ENCODE data around the gene CABP1.
"Not testable (repeated sequence)": the region's sequence is repeated elsewhere in the genome, so short reads cannot be mapped to it uniquely, and the experiment has no call there.

Gene CABP1

DNA sequence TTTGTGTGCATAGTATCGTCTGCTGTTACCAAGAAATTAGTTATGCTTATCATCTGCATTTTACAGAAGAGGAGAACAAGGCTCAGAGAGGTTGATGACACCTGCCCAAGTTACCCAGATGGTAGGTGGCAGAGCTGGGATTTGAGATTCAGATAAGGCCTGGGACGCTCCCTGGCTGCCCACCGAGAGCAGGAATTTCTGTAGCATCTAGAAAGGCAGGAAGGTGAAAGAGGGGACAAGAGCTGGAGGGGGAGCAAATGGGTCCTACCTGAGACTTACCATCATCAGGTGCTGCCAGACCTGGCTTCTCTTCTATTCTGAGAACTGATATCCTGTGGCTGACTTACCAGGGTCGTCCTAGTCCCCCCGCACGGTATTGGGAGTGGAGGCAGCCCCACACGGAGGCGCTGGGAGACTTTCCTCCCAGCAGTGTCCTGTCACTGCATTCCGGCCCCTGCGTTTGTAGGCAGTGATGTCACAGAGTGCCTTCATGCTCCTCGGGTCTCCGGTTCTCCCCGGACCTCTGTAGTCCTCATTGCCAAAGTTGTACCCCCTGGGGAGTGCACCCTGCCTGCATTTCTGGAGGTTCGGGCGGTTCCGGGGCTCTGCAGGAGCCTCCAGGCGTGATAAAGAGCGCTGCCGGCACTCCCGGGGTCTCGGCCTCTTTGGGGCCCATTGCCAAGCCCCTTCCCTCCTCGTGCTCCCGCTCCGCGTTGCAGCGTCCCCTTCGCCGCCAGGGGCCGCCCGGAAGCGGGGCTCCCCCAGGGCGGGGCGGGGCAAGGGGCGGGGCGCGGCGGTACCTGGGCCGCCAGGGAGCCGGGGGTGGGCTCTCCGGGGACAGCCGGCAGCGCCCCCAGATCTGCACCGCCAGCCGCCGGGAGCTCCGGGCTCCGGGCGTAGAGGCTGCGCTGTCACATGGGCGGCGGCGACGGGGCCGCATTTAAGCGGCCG, at the start of gene CABP1:
Gene CABP1, plus strand, starts transcription at position 856 of the 951 bp plus-strand sequence. Its CDS starts 60 bp downstream, at position 916.
- peak; percentile 84 for DNase-seq

DNA sequence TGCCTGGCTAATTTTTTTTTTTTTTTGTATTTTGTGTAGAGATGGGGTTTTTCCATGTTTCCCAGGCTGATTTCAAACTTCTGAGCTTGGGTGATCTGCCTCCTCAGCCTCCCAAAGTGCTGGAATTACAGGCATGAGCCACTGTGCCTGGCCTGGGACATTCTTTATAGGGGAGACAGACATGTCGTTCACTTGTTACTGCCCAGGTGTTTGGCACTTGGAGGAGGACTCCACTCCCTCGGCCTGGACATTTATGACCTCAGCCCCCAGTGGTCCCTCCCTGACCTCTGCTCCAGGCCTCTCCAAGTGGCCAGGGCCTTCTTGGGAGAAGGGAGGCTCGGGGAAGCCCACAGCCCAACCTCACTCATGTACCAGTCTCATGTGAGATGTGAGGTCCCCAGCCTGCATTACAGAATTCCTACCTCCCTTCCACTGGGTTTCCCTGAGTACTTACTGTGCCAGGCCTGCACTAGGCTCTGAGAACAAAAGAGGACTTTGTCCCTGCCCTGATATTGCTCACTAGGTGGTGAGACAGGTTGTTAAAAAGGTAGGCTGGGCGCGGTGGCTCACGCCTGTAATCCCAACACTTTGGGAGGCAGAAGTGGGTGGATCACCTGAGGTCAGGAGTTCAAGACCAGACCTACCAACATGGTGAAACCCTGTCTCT, 49.6 kb upstream of the CABP1 start:
- no peak for DNase-seq

GRCh38 chr12:120592121-120593049, 48.0 kb upstream of the CABP1 start:
- no peak for DNase-seq

GRCh38 chr12:120596901-120597300, 43.5 kb upstream of the CABP1 start:
- no peak for DNase-seq

- DNase-seq: no peak
Observed at GRCh38 chr12:120597861-120598260, 42.6 kb upstream of the CABP1 start.

GRCh38 chr12:120598674-120599463, 41.6 kb upstream of the CABP1 start:
- DNase-seq: no peak

GRCh38 chr12:120599672-120600552, 40.5 kb upstream of the CABP1 start:
- DNase-seq: no peak

DNA sequence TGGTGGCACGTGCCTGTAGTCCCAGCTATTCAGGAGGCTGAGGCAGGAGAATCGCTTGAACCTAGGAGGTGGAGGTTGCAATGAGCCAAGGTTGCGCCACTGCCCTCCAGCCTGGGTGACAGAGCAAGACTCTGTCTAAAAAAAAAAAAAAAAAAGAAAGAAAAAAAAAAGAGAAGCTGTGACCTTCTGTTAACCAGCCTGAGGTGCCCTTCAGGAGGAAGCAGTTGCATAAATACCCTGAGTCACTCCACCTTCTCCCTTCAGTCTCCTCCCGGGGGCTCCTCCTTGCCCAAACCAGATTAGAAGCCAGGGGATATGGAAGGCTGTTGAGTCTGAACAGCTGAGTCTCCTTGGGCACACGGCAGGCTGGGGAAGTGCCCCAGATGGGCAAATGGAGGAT, 38.0 kb upstream of the CABP1 start:
- not testable (repeated sequence) for DNase-seq

DNA sequence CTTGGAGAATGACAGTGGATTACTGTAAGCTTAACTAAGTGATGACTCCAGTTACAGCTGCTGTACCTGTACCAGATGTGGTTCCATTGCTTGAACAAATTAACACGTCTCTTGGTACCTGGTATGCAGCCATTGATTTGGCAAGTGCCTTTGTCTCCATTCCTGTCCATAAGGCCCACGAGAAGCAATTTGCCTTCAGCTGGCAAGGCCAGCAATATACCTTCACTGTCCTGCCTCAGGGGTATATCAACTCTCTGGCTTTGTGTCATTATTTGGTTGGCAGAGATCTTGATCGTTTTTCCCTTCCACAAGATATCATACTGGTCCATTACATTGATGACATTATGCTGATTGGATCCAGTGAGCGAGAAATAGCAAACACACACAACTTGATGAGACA, 29.9 kb upstream of the CABP1 start:
- DNase-seq: no peak

GRCh38 chr12:120611534-120611933, 28.9 kb upstream of the CABP1 start:
- DNase-seq: not testable (repeated sequence)

DNA sequence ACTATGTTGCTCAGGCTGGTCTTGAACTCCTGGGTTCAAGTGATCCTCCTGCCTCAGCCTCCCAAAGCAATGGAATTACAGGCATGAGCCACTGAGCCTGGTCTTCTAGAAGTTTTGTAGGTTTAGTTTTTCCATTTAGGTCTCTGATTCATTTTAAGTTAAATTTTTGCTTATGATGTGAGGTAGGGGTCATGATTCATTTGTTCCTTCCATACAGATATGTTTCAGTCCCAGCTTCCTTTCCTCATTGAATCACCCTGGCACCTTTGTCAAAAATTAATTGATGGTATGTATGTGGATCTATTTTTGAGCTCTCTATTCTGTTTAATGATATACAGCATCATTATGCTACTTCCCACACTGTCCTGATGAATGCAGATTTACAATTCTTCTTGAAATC, 25.6 kb upstream of the CABP1 start:
- no peak for DNase-seq

DNA sequence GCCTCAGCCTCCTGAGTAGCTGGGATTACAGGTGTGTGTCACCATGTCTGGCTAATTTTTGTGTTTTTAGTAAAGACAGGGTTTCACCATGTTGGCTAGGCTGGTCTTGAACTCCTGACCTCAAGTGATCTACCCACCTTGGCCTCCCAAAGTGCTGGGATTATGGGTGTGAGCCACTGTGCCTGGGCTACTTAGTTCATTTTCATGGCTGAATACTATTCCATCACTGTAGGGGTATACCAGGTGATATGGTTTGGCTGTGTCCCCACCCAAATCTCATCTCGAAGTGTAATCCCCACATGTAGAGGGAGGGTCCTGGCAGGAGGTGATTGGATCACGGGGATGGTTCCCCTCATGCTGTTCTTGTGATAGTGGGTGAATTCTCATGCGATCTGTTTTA, 23.2 kb upstream of the CABP1 start:
- not testable (repeated sequence) for DNase-seq

- not testable (repeated sequence) for DNase-seq
Observed at GRCh38 chr12:120617767-120618166, 22.7 kb upstream of the CABP1 start.

DNA sequence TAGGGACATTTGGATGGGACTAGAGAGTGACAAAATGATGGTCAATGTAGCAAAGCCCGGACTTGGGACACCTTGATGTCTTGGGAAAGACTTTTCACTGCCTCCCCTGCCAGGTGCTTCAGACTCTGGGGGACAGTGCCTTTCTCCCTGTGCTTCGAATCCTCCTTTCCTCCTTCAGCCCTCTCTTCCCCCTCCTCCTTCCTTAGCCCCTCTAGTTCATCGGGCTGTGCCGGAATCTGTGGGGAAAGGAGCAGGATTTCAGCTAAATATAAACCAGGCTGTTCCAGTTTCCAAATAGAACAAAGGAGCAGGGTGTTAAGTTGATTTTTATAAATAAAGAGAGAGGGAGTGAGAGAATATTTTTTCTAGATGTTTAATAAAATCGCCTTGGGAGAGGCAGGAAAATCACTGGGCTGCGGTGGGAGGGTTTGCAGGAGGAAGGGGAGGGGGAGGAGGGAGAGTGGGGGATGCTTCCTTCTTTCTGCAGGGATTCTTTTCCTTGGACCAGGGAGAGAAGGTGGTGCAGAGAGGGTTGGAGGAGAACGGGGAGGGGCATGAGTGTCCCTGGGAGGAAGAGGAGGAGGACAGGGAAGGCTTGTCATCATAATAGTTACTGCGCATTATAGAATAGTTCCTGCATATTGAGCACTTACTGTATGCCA, 21.3 kb upstream of the CABP1 start:
- no peak for DNase-seq

- no peak for DNase-seq
Observed at GRCh38 chr12:120620624-120621023, 19.8 kb upstream of the CABP1 start.

DNA sequence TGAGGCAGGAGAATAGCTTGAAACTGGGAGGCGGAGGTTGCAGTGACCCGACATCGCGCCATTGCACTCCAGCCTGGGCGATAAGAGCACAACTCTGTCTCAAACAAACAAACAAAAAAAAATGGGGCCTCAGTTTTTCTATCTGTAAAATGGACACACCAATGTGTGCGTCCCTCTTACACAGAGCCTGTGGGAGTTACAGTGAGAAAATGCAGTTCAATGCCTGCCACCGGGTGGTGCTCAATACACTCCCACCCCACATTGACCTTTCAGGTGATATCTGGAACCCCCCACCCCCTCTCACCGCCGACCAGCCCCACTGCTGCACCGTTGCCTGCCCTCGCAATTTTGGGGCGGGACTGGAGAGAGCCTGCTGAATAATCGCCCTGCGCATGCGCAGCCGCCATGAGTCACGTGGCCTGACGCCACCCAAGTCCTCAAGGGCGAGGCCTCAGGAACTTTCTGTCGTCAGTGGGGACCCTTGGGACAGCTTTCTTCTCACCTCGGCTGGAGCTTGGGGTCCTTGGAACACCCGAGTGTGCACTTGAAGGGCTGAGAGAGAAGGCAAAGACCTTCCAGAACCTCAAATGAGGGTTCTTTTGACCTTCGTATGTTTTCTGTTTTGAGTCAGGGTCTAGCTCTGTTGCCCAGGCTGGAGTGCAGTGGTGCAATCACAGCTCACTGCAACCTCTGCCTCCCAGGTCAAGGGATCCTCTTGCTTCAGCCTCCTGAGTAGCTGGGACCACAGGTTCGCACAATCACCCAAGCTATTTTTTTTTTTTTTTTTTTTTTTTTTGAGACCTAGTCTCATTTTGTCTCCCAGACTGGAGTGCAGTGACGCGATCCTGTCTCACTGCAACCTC, 14.6 kb upstream of the CABP1 start:
- DNase-seq: peak; percentile 23

GRCh38 chr12:120628919-120629318, 11.5 kb upstream of the CABP1 start:
- no peak for DNase-seq

- no peak for DNase-seq
Observed at GRCh38 chr12:120630104-120630892, 10.1 kb upstream of the CABP1 start.

- DNase-seq: no peak
Observed at GRCh38 chr12:120631097-120631496, 9.3 kb upstream of the CABP1 start.

Data from activated CD8-positive, alpha-beta memory T cell treated with anti-CD3 and anti-CD28 coated beads, Interleukin-2, amount 50 U/mL, for 4 hours (primary cell).